Activated CD4-positive, CD25-positive, alpha-beta regulatory T cell treated with anti-CD3 and anti-CD28 coated beads, Interleukin-2, amount 50 U/mL, for 24 hours (primary cell): ENCODE measurements around the gene IL6ST.
"Not testable (repeated sequence)": the region's sequence is repeated elsewhere in the genome, so short reads cannot be mapped to it uniquely, and the experiment has no call there.

Experiments
- ATAC-seq, 2 donors: fragments of 150-1000 bp; cut with Tn5 transposase; one replicate each; pipeline ENCODE4 v1.10.0; 2021; ENCODE audit warnings: mild to moderate bottlenecking in 1 of 2, moderate library complexity in 1 of 2

IL6ST gene

GRCh38 chr5:55994495-55994997, at the start of gene IL6ST:
Gene IL6ST (minus strand): TSS chr5:55994963. CDS start chr5:55976278, 18,685 bp downstream.
- ATAC-seq: peak in 1 of 2 donors; percentile 5

GRCh38 chr5:56039985-56040384, 45.2 kb upstream of the IL6ST start:
- ATAC-seq: no peak

DNA sequence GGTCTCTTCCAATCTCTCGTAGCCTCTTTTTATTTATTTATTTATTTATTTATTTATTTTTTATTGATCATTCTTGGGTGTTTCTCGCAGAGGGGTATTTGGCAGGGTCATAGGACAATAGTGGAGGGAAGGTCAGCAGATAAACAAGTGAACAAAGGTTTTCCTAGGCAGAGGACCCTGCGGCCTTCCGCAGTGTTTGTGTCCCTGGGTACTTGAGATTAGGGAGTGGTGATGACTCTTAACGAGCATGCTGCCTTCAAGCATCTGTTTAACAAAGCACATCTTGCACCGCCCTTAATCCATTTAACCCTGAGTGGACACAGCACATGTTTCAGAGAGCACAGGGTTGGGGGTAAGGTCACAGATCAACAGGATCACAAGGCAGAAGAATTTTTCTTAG, 43.4 kb upstream of the IL6ST start:
- not testable (repeated sequence) for ATAC-seq

- ATAC-seq: no peak
These were observed 42.8 kb upstream of the IL6ST start for GRCh38 chr5:56037531-56038010.

GRCh38 chr5:56035394-56035793, 40.6 kb upstream of the IL6ST start:
- not testable (repeated sequence) for ATAC-seq

GRCh38 chr5:56029871-56030630, 35.3 kb upstream of the IL6ST start:
- not testable (repeated sequence) for ATAC-seq

- no peak for ATAC-seq
These were observed 34.7 kb upstream of the IL6ST start for GRCh38 chr5:56029457-56029856.

GRCh38 chr5:56028708-56029107, 33.9 kb upstream of the IL6ST start:
- ATAC-seq: no peak

DNA sequence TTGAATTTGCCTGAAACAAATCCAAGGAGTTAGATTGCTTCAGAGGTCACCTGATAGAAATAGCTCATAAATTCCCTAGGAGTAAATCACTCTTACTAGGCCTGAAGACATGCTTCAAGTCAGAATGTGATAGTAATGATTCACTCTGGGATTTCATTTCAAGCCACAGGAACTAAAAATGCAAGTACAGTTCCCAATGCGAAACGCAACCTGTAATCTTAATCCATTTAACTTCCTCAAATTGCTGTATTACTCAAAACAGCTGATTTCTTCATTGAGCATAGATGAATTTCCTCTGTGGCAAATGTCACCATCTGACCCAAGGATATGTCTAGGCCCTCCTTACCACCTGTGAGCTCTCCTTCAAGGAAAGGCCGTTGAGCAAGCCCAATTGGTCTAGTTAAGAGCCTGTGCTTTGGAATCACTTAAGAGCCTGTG, 32.1 kb upstream of the IL6ST start:
- peak in 1 of 2 donors; percentile 65 for ATAC-seq

DNA sequence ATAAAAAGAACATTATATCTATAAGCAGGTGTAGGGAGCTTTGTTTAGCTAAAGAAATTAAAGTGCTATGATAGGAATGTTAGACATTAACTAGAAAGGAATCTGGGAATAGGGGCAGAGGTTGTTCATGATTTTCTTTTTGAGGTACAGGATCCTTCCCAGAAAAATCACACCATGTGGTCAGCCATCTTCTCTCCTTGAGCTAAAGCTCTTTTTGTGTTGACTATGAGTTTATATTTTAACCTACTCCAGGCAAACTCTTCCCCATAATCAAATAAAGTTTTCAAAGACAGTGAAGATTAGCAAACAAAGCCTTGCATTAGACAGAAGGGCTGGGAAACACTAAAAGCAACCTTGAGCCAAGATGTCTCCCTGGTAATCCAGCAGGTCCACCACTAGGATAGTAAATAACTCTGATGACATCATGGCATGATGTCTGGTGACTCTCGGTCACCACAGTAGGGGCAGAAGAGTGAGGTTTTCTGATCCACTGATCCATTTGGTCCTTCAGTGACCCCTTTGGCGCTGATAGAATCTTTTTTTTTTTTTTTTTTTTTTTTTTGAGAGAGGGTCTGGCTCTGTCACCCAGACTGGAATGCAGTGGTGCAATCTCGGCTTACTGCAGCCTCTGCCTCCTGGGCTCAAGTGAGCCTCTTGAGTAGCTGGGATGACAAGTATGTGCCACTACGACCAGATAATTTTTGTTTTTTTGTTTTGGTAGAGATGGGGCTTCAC, 30.6 kb upstream of the IL6ST start:
- no peak for ATAC-seq

DNA sequence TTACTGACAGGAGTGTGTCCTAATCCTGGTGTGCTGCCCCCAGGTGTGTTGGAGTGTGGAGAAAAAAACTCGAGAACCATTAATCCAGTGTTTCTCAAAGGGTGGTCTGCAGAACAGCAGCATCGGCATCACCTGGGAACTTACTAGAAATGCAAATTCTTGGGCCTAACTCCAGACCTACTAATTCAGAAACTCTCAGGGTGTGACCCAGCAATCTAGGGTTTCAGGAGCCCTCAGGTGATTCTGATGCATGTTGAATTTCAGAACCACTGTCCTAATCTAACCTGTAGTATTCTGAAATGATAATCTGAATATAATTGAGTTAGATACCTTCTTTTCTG, 30.0 kb upstream of the IL6ST start:
- no peak for ATAC-seq

- ATAC-seq: no peak
These were observed 28.5 kb upstream of the IL6ST start for GRCh38 chr5:56023296-56023695.

DNA sequence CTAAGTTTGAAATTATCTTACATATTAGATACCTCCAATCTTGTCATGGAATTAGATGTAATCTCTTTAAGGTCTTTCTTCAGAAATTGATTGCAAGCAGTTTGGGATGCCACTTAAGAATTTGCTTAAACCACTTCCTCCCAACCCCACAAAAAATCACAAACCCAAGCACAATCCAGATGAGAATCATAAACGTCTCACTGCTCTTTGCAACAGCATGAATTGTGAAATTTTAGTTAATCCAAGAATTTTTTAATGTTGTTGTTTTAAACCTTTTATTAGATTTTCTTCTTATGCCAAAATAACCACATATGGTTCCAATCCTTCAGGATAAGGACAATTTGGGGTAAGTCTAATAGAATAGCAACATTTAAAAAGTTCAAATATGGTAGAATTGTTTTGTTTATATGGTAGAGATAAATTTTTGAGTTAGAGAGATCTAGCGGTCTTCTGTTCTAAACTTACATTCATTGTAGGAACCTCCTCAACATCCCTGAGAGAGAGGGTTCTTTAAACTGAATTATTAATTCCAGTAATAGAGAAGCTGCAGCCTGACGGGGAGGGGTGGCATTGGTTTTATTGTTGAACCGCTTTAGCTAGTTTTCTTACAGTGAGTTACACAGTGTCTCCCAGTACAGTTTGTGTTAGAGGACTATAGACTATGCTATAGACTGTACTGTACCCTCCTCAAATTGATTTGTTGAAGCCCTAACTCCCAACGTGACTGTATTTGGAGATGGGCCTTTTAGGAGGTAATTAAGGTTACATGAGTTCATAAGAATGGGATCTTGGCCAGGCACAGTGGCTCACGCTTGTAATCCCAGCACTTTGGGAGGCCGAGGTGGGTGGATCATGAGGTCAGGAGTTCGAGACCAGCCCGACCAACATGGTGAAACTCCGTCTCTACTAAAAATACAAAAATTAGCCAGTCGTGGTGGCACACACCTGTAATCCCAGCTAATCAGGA, 24.8 kb upstream of the IL6ST start:
- ATAC-seq: no peak

- no peak for ATAC-seq
These were observed 24.1 kb upstream of the IL6ST start for GRCh38 chr5:56018832-56019231.

- not testable (repeated sequence) for ATAC-seq
These were observed 19.9 kb upstream of the IL6ST start for GRCh38 chr5:56014701-56015100.

- ATAC-seq: not testable (repeated sequence)
These were observed 19.2 kb upstream of the IL6ST start for GRCh38 chr5:56013939-56014338.

DNA sequence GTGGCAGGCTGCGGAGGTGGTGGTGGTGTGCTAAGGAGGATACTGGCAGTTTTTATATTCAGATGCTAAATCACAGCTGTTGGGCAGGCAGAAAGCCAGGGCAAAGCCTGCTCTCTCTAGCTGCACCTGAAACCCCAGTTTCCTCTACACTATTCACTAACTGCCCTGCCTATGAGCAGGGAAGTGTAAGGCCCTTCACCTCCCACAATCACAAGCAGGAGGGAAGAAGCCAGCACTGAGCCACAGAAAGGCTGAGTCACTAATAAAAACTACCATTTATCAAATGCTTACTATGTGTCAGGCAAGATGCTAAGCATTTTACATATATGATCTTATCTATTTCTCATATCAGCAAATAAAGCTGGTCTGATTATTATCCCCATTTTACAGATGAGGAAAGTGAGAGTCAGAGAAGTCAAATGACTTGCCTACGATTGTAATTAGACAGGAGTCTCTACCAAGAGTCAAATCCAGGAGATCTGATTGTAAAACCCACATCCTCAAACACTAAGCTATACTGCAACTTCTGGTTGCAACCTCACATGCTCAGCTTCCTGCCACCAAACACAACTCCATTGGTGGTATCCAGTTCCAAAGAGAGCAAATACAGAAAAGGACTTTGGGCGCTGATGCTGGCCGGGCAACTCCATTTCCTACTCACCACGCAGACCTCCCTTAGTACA, 17.7 kb upstream of the IL6ST start:
- peak; percentile 84 to 87 for ATAC-seq

DNA sequence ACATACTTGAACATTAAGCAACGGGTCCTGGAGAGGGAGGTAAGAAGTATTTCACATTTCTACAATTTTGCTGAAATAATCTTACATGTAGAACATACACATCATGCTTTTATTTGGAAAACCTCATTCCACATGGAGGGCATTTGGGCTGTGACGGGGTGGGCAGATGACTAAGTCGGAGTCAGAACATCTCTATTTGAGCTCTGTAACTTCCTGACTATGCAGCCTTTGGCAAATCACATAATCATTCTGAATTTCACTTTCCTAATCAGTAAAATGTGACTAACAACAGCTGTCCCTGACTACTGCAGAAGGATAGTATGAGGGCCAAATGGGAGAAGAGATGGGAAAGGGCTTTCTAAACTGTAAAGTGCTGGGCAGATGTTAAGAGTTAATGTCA, 17.1 kb upstream of the IL6ST start:
- ATAC-seq: peak; percentile 68

DNA sequence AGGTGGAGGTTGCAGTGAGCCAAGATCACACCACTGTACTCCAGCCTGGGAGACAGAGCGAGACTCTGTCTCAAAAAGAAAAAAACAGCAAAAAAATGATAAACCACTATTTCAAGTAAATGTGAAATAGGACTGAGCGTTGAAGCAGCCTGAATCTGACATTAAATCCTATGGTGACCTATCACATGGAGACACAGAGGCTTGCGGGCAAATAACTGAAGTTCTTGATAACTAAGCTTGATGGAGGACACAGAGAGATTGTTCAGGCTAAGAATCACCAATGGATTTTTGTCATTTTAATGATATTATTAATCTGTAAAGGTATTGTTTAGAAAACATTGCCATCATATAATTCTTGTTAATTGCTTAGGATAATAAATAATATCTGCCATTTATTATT, 15.7 kb upstream of the IL6ST start:
- ATAC-seq: no peak

- no peak for ATAC-seq
These were observed 11.8 kb upstream of the IL6ST start for GRCh38 chr5:56006600-56006999.

DNA sequence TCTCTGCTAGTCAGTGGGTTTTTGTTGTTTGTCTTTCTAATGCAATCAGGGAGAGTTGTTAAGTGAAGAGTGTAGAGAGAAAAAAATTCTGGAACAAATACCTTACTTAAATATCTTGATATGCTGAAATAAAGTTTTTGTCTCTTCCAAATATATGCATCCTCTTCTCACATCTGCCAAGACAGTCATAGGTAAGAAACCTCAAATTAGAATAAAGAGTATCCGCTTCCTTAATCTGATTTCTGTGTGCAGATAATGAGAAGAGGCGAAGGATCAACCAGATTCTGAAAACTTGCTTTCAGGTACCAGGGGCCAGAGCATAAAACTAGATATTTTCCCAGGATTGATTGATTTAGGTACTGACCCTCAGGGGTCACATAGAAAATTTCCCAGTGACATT, 11.3 kb upstream of the IL6ST start:
- ATAC-seq: peak in 1 of 2 donors; percentile 44

DNA sequence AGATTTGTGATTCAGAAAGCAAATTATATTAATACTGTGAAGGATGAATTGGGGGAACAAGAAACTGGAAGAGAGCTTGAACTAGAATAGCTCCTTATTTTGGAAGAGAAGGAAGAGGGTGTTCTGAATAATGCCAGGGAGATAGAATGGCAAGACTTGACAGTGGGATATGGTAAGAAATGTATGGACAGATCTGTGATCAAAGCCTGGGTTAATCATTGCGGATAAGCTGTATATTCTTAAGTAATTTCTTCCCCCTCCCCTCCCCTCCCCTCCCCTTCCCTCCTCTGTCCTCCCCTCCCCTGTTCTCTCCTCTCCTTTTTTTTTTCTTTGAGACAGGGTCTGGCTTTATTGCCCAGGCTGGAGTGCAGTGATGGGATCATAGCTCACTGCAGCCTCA, 10.1 kb upstream of the IL6ST start:
- ATAC-seq: no peak
